Measurements from ENCODE around the gene FBXL15.
A peak's percentile ranks its signal among the peaks of the same experiment; 100 is the strongest.

Gene FBXL15

GRCh38 chr10:102396730-102397151, 23.9 kb upstream of the FBXL15 start:
- DNase-seq = no peak
- in situ Hi-C loops (cut with HindIII; ENCODE audit: low pct_ligation_motif_present, low pct_unique_long_range_greater_than_20kb, low sequenced_read_pairs) = no loop called here

GRCh38 chr10:102397222-102398171, 23.1 kb upstream of the FBXL15 start:
- DNase-seq = no peak
- in situ Hi-C loops (cut with HindIII; ENCODE audit: low pct_ligation_motif_present, low pct_unique_long_range_greater_than_20kb, low sequenced_read_pairs) = no loop called here

GRCh38 chr10:102398172-102399020, 22.2 kb upstream of the FBXL15 start:
- in situ Hi-C loops (cut with HindIII; ENCODE audit: low pct_ligation_motif_present, low pct_unique_long_range_greater_than_20kb, low sequenced_read_pairs) = no loop called here
- DNase-seq = no peak

GRCh38 chr10:102399217-102400021, 21.2 kb upstream of the FBXL15 start:
- DNase-seq = peak; percentile 88
- in situ Hi-C loops (cut with HindIII; ENCODE audit: low pct_ligation_motif_present, low pct_unique_long_range_greater_than_20kb, low sequenced_read_pairs) = no loop called here

- in situ Hi-C loops (cut with HindIII; ENCODE audit: low pct_ligation_motif_present, low pct_unique_long_range_greater_than_20kb, low sequenced_read_pairs) = no loop called here
- no peak for DNase-seq
Measured at GRCh38 chr10:102400076-102400475, 20.6 kb upstream of the FBXL15 start.

GRCh38 chr10:102400598-102401341, 19.9 kb upstream of the FBXL15 start:
- DNase-seq = no peak
- in situ Hi-C loops (cut with HindIII; ENCODE audit: low pct_ligation_motif_present, low pct_unique_long_range_greater_than_20kb, low sequenced_read_pairs) = no loop called here

GRCh38 chr10:102401342-102401654, 19.3 kb upstream of the FBXL15 start:
- in situ Hi-C loops (cut with HindIII; ENCODE audit: low pct_ligation_motif_present, low pct_unique_long_range_greater_than_20kb, low sequenced_read_pairs) = no loop called here
- DNase-seq = no peak

GRCh38 chr10:102401735-102402511, 18.7 kb upstream of the FBXL15 start:
- peak; percentile 86 for DNase-seq
- in situ Hi-C loops (cut with HindIII; ENCODE audit: low pct_ligation_motif_present, low pct_unique_long_range_greater_than_20kb, low sequenced_read_pairs) = no loop called here

- no peak for DNase-seq
- in situ Hi-C loops (cut with HindIII; ENCODE audit: low pct_ligation_motif_present, low pct_unique_long_range_greater_than_20kb, low sequenced_read_pairs) = no loop called here
Measured at GRCh38 chr10:102402512-102402896, 18.1 kb upstream of the FBXL15 start.

- in situ Hi-C loops (cut with HindIII; ENCODE audit: low pct_ligation_motif_present, low pct_unique_long_range_greater_than_20kb, low sequenced_read_pairs) = no loop called here
- no peak for DNase-seq
Measured at GRCh38 chr10:102403115-102403514, 17.5 kb upstream of the FBXL15 start.

GRCh38 chr10:102404361-102405107, 16.1 kb upstream of the FBXL15 start:
- in situ Hi-C loops (cut with HindIII; ENCODE audit: low pct_ligation_motif_present, low pct_unique_long_range_greater_than_20kb, low sequenced_read_pairs) = no loop called here
- DNase-seq = no peak

GRCh38 chr10:102405108-102405571, 15.5 kb upstream of the FBXL15 start:
- DNase-seq = no peak
- in situ Hi-C loops (cut with HindIII; ENCODE audit: low pct_ligation_motif_present, low pct_unique_long_range_greater_than_20kb, low sequenced_read_pairs) = no loop called here

GRCh38 chr10:102405632-102406031, 15.0 kb upstream of the FBXL15 start:
- no peak for DNase-seq
- in situ Hi-C loops (cut with HindIII; ENCODE audit: low pct_ligation_motif_present, low pct_unique_long_range_greater_than_20kb, low sequenced_read_pairs) = no loop called here

- in situ Hi-C loops (cut with HindIII; ENCODE audit: low pct_ligation_motif_present, low pct_unique_long_range_greater_than_20kb, low sequenced_read_pairs) = no loop called here
- no peak for DNase-seq
Measured at GRCh38 chr10:102406815-102407214, 13.8 kb upstream of the FBXL15 start.

GRCh38 chr10:102407425-102408130, 13.1 kb upstream of the FBXL15 start:
- in situ Hi-C loops (cut with HindIII; ENCODE audit: low pct_ligation_motif_present, low pct_unique_long_range_greater_than_20kb, low sequenced_read_pairs) = no loop called here
- DNase-seq = no peak

GRCh38 chr10:102408131-102408727, 12.4 kb upstream of the FBXL15 start:
- in situ Hi-C loops (cut with HindIII; ENCODE audit: low pct_ligation_motif_present, low pct_unique_long_range_greater_than_20kb, low sequenced_read_pairs) = no loop called here
- no peak for DNase-seq
